Right atrium auricular region (tissue), 2 donors: ENCODE data around the gene CTAGE4. TPM values are rescaled to one million over a fixed set of nuclear protein-coding genes. Genes with fewer than 3 reads are reported as not detected.

Experiments used
- total RNA-seq, 2 donors: library from RNA; depleted of rRNA; stranded (reverse); fragments of >200 nt; gene quantifications; one replicate each; pipeline ENCODE4 v1.1.0, GENCODE V29; 2016

Gene CTAGE4
- total RNA-seq, 2 donors from 2014 or later, result 0.59 to 0.90 TPM

Other genes with a start within 250 kb of the CTAGE4 start
- gene OR2F2, start 248.2 kb upstream of the CTAGE4 start, total RNA-seq, result not detected
- gene OR2F1, start 228.6 kb upstream of the CTAGE4 start, total RNA-seq, result not detected
- gene OR6B1, start 183.1 kb upstream of the CTAGE4 start, total RNA-seq, result not detected
- not detected for gene OR2A5, start 134.5 kb upstream of the CTAGE4 start, total RNA-seq
- not detected for gene OR2A25, start 113.7 kb upstream of the CTAGE4 start, total RNA-seq
- not detected for gene OR2A12, start 97.2 kb upstream of the CTAGE4 start, total RNA-seq
- not detected for gene OR2A2, start 73.9 kb upstream of the CTAGE4 start, total RNA-seq
- gene OR2A14, start 60.3 kb upstream of the CTAGE4 start, total RNA-seq, result not detected
- 1 to 10 TPM; 1.7 TPM for gene ARHGEF35, start 12.4 kb downstream of the CTAGE4 start, total RNA-seq
- gene OR2A42, start 56.1 kb downstream of the CTAGE4 start, total RNA-seq, result under 1 TPM; 0.11 to 0.39 TPM
- gene OR2A7, start 81.3 kb downstream of the CTAGE4 start, total RNA-seq, result 1 to 10 TPM in 1 of 2 donors, under 1 TPM in 1; 0.94 to 2.7 TPM
- 1 to 10 TPM in 1 of 2 donors, not detected in 1; 1.2 TPM for gene CTAGE8, start 85.8 kb downstream of the CTAGE4 start, total RNA-seq
- gene OR2A1, start 129.0 kb downstream of the CTAGE4 start, total RNA-seq, result under 1 TPM in 1 of 2 donors, not detected in 1; 0.28 TPM
- gene ARHGEF5, start 171.9 kb downstream of the CTAGE4 start, total RNA-seq, result 1 to 10 TPM; 4.7 to 5.0 TPM
- gene NOBOX, start 220.2 kb downstream of the CTAGE4 start, total RNA-seq, result not detected